HEK293 (cell line): Measurements from ENCODE around the gene SLC38A6.

ENCODE experiments used
- ZNF114 ChIP-seq: fragments of 450-650 bp; formaldehyde crosslinking; IDR thresholded peaks from 2 replicates; pipeline ENCODE4 v1.5.0; 2017; ENCODE audit warnings: missing biosample characterization, missing genetic modification characterization
- ZNF132 ChIP-seq: fragments of 450-650 bp; formaldehyde crosslinking; IDR thresholded peaks from 2 replicates; pipeline ENCODE4 v1.5.1; 2017; ENCODE audit warnings: missing biosample characterization, missing genetic modification characterization, borderline replicate concordance
- ZNF350 ChIP-seq: fragments of 450-650 bp; formaldehyde crosslinking; IDR thresholded peaks from 2 replicates; pipeline ENCODE4 v1.5.0; 2017; ENCODE audit warnings: missing biosample characterization, mild to moderate bottlenecking, missing genetic modification characterization
- ZNF354C ChIP-seq: fragments of 450-650 bp; formaldehyde crosslinking; IDR thresholded peaks from 2 replicates; pipeline ENCODE4 v1.5.1; 2016; ENCODE audit warnings: missing biosample characterization, missing genetic modification characterization, low read depth, borderline replicate concordance
- TF ChIP-seq, protein P1 (sequence below): fragments of 450-650 bp; formaldehyde crosslinking; IDR thresholded peaks from 2 replicates; pipeline ENCODE4 v1.5.1; 2016; ENCODE audit warnings: missing biosample characterization, missing genetic modification characterization, borderline replicate concordance
- TF ChIP-seq, protein P2 (sequence below): fragments of 450-650 bp; formaldehyde crosslinking; IDR thresholded peaks from 2 replicates; pipeline ENCODE4 v1.5.1; 2016; ENCODE audit warnings: missing biosample characterization, missing genetic modification characterization

DNA sequence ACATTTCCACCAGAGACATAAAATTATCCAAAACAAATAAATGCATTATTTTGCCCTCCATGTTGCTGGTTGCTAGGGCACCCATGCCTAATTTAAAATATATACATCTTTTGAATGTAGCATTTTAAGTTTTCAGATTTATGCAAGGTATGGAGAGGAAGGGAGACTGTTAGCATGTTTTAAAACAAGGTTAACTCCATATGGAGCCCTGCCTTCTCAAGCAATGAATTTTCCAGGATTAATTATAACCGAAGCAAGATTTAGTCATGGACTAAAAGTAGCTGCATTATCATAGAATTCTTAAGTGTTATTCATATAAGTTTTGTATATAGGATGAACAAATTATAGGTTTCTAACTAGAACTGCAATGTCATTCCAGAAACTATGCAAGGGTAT lies 37.4 kb upstream of the SLC38A6 start:
- TF ChIP-seq, protein P1, sequence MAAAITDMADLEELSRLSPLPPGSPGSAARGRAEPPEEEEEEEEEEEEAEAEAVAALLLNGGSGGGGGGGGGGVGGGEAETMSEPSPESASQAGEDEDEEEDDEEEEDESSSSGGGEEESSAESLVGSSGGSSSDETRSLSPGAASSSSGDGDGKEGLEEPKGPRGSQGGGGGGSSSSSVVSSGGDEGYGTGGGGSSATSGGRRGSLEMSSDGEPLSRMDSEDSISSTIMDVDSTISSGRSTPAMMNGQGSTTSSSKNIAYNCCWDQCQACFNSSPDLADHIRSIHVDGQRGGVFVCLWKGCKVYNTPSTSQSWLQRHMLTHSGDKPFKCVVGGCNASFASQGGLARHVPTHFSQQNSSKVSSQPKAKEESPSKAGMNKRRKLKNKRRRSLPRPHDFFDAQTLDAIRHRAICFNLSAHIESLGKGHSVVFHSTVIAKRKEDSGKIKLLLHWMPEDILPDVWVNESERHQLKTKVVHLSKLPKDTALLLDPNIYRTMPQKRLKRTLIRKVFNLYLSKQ (tag by site-specific recombination), result no peak
- TF ChIP-seq ZNF132 (no peak), ZNF350 (no peak), ZNF114 (tag by site-specific recombination) (no peak), ZNF354C (tag by site-specific recombination) (no peak)
- TF ChIP-seq, protein P2, sequence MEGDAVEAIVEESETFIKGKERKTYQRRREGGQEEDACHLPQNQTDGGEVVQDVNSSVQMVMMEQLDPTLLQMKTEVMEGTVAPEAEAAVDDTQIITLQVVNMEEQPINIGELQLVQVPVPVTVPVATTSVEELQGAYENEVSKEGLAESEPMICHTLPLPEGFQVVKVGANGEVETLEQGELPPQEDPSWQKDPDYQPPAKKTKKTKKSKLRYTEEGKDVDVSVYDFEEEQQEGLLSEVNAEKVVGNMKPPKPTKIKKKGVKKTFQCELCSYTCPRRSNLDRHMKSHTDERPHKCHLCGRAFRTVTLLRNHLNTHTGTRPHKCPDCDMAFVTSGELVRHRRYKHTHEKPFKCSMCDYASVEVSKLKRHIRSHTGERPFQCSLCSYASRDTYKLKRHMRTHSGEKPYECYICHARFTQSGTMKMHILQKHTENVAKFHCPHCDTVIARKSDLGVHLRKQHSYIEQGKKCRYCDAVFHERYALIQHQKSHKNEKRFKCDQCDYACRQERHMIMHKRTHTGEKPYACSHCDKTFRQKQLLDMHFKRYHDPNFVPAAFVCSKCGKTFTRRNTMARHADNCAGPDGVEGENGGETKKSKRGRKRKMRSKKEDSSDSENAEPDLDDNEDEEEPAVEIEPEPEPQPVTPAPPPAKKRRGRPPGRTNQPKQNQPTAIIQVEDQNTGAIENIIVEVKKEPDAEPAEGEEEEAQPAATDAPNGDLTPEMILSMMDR (tag by site-specific recombination), result no peak
